ENCODE measurements around the gene ITGA2B. TPM values are rescaled to one million over a fixed set of nuclear protein-coding genes. Genes with fewer than 3 reads are reported as not detected.
"Not testable (repeated sequence)": the region's sequence is repeated elsewhere in the genome, so short reads cannot be mapped to it uniquely, and the experiment has no call there.

The ITGA2B gene
- total RNA-seq, 4 donors from 2014 or later, result 1.5 to 3.0 (median 2.8) TPM

GRCh38 chr17:44344939-44345453, 44.5 kb downstream of the ITGA2B start, which contains the start of gene GRN:
Gene GRN (plus strand): TSS chr17:44345302. CDS start chr17:44349165, 3,863 bp downstream.
- WGBS, 2 donors, result 0 to 1% methylated on average over 13 to 26 of the region's 26 CpGs
- peak within 1 kb of the TSS; percentile 53 to 93 (median 90) for H3K27ac ChIP-seq
- peaks cover 0 to 17% (median 0%) of the 10 kb centered on the region in 3 donors for H3K36me3 ChIP-seq
- no peaks in the 10 kb centered on the region for H3K9me3 ChIP-seq
- DNase-seq (ENCODE audit: low spot score in 2 of 2), result peak; percentile 93 to 99
- peaks cover 0 to 25% (median 6%) of the 10 kb centered on the region in 4 donors for H3K4me1 ChIP-seq
- peak; percentile 31 to 73 for TF ChIP-seq POLR2A (IDR thresholded peaks at IDR 0.05)
- TF ChIP-seq EP300 (IDR thresholded peaks at IDR 0.05), result peak; percentile 66 to 91
- TF ChIP-seq, protein P1, sequence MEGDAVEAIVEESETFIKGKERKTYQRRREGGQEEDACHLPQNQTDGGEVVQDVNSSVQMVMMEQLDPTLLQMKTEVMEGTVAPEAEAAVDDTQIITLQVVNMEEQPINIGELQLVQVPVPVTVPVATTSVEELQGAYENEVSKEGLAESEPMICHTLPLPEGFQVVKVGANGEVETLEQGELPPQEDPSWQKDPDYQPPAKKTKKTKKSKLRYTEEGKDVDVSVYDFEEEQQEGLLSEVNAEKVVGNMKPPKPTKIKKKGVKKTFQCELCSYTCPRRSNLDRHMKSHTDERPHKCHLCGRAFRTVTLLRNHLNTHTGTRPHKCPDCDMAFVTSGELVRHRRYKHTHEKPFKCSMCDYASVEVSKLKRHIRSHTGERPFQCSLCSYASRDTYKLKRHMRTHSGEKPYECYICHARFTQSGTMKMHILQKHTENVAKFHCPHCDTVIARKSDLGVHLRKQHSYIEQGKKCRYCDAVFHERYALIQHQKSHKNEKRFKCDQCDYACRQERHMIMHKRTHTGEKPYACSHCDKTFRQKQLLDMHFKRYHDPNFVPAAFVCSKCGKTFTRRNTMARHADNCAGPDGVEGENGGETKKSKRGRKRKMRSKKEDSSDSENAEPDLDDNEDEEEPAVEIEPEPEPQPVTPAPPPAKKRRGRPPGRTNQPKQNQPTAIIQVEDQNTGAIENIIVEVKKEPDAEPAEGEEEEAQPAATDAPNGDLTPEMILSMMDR (IDR thresholded peaks at IDR 0.05), result peak in 1 of 5 experiments; percentile 0
- H3K27me3 ChIP-seq, result no peaks in the 10 kb centered on the region
- peak within 1 kb of the TSS; percentile 60 to 94 (median 82) for H3K4me3 ChIP-seq

GRCh38 chr17:44343510-44344209, 45.8 kb downstream of the ITGA2B start:
- Histone ChIP-seq H3K36me3 (peaks cover 0 to 4% (median 0%) of the 10 kb centered on the region in 3 donors), H3K27ac (no peak overlapping the region), H3K4me3 (no peak overlapping the region), H3K4me1 (peaks cover 0 to 25% (median 6%) of the 10 kb centered on the region in 4 donors), H3K27me3 (no peaks in the 10 kb centered on the region), H3K9me3 (no peaks in the 10 kb centered on the region)
- TF ChIP-seq, protein P1 (IDR thresholded peaks at IDR 0.05), result no peak
- no peak for TF ChIP-seq EP300 (IDR thresholded peaks at IDR 0.05)
- DNase-seq (ENCODE audit: low spot score in 2 of 2), result no peak
- 76 to 78% methylated on average over 11 of the region's 11 CpGs for WGBS, 2 donors

DNA sequence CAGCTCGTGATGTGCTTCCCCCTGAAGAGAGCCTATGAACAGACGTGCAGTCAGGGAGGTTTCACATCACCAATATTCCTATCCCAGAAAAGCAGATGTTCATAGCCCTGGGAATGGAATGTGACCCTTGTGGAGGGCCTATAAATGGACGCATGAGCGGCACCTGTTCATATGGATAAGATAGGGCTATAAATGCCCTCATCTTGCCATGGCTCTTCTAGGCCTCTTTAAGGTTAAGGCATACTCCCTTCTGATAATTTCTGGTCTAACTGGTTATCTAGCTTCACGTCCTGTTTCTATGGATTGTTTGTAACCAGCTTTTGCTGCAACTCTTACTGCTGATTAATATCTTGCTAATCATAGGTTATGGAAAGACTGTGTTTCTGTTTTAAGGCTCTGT, 48.9 kb downstream of the ITGA2B start:
- WGBS, 2 donors, result 73 to 75% methylated on average over 5 of the region's 5 CpGs
- H3K4me3 ChIP-seq; DNase-seq (ENCODE audit: low spot score in 2 of 2): not testable (repeated sequence)

GRCh38 chr17:44338702-44339101, 50.7 kb downstream of the ITGA2B start:
- DNase-seq (ENCODE audit: low spot score in 2 of 2), result no peak
- no peak for TF ChIP-seq POLR2A (IDR thresholded peaks at IDR 0.05)
- TF ChIP-seq EP300 (IDR thresholded peaks at IDR 0.05), result no peak
- TF ChIP-seq, protein P1 (IDR thresholded peaks at IDR 0.05), result no peak
- Histone ChIP-seq H3K4me3 (no peak overlapping the region), H3K27ac (no peak overlapping the region), H3K27me3 (peaks cover 0 to 9% of the 10 kb centered on the region in 2 donors), H3K4me1 (no peaks in the 10 kb centered on the region), H3K36me3 (no peaks in the 10 kb centered on the region), H3K9me3 (no peaks in the 10 kb centered on the region)
- WGBS, 2 donors, result 56 to 61% methylated on average over 6 of the region's 6 CpGs

More for the DNA sequence above, 48.9 kb downstream of the ITGA2B start:
- not testable (repeated sequence) for H3K27ac ChIP-seq, H3K27me3 ChIP-seq, H3K36me3 ChIP-seq, H3K9me3 ChIP-seq, H3K4me1 ChIP-seq

DNA sequence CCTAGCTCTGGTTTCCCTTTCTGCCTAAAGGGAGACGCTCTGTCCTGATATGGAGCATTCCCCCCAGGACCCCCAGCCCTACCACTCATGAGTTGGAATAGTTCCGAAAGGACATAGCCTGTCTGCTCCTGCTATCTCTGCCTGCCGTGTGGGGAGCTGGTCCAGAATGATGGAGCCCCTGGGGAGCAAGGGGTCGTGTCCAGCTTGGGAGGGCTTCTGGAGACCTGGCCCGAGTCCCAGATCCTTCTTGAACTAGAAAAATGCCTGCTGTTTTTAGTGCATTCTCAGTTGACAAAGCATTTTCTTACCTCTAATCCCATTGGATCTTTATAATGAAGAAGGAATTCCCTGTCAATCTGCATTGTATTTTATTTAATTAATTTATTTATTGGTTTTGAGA, 53.5 kb downstream of the ITGA2B start:
- no peaks in the 10 kb centered on the region for H3K36me3 ChIP-seq
- peaks cover 0 to 6% (median 0%) of the 10 kb centered on the region in 4 donors for H3K4me1 ChIP-seq
- no peaks in the 10 kb centered on the region for H3K9me3 ChIP-seq
- TF ChIP-seq, protein P1 (IDR thresholded peaks at IDR 0.05), result no peak
- no peak overlapping the region for H3K27ac ChIP-seq
- no peak overlapping the region for H3K4me3 ChIP-seq
- WGBS, 2 donors, result 28 to 30% methylated on average over 5 of the region's 5 CpGs
- peaks cover 0 to 9% of the 10 kb centered on the region in 2 donors for H3K27me3 ChIP-seq
- no peak for DNase-seq (ENCODE audit: low spot score in 2 of 2)

Data from tibial nerve (tissue), 4 donors.